Esophagus muscularis mucosa (tissue), 4 donors: ENCODE data around the gene ANXA1. TPM values are rescaled to one million over a fixed set of nuclear protein-coding genes. Genes with fewer than 3 reads are reported as not detected.

ENCODE experiments used
- DNase-seq: peaks from one replicate; pipeline ENCODE4 v3.0.0-alpha.2; 2017; ENCODE audit errors: extremely low spot score
- H3K27ac ChIP-seq, 4 donors: fragments of 200-600 bp; sonication (generic); replicated peaks in 1 of 4; 1 replicate in 3 of 4; 2 replicates in 1 of 4; pipeline ENCODE4 v1.5.1; 2016 to 2019; ENCODE audit warnings: mild to moderate bottlenecking in 1 of 4
- H3K27me3 ChIP-seq, 4 donors: fragments of 200-600 bp; sonication (generic); one replicate each; pipeline versions ENCODE4 v1.5.1 to v1.6.0; 2016 to 2019
- H3K36me3 ChIP-seq, 4 donors: fragments of 200-600 bp; sonication (generic); one replicate each; pipeline ENCODE4 v1.5.1; 2016 to 2019
- H3K4me1 ChIP-seq, 4 donors: fragments of 200-600 bp; sonication (generic); one replicate each; pipeline ENCODE4 v1.5.1; 2016 to 2019
- H3K4me3 ChIP-seq, 4 donors: fragments of 200-600 bp; sonication (generic); 1 replicate in 2 of 4; 2 replicates in 2 of 4; pipeline ENCODE4 v1.5.1; 2016 to 2019; ENCODE audit warnings: mild to moderate bottlenecking in 4 of 4, moderate library complexity in 1 of 4
- H3K9me3 ChIP-seq, 4 donors: fragments of 200-600 bp; sonication (generic); 1 replicate in 3 of 4; 2 replicates in 1 of 4; pipeline ENCODE4 v1.5.1; 2016 to 2019
- EP300 ChIP-seq: sonication (generic); formaldehyde crosslinking; IDR thresholded peaks from one replicate; pipeline ENCODE4 v1.6.1; 2017; ENCODE audit warnings: antibody characterized with exemption
- POLR2A ChIP-seq: fragments of 450-650 bp; IDR thresholded peaks from one replicate; pipeline ENCODE4 v1.6.1; 2017; ENCODE audit warnings: antibody characterized with exemption, moderate library complexity, mild to moderate bottlenecking, low read depth
- POLR2AphosphoS5 ChIP-seq, 2 donors: sonication (generic); formaldehyde crosslinking; IDR thresholded peaks; one replicate each; pipeline ENCODE4 v1.6.1; 2017; ENCODE audit warnings: antibody characterized with exemption in 2 of 2
- WGBS: methylation state at CpG from one replicate; pipeline ENCODE4 v1.1.5; 2018; 5-methylcytosine and 5-hydroxymethylcytosine counted together
- intact Hi-C: fragments of 100-400 bp; cut with DNase I; formaldehyde crosslinking; loops from one replicate; pipeline ENCODE4 v1.15.1; 2023
- total RNA-seq, 4 donors: library from RNA; depleted of rRNA; stranded (reverse); fragments of >200 nt; gene quantifications; one replicate each; pipeline versions ENCODE4 v1.1.0 to v1.2.1, GENCODE V29; 2016
- TF ChIP-seq, protein P1 (sequence below), 3 experiments: fragments of 200-600 bp in 2 of 3; fragments of 450-650 bp in 1 of 3; sonication (generic) in 2 of 3; IDR thresholded peaks; one replicate each; pipeline ENCODE4 v1.5.1; 2017 to 2019; ENCODE audit warnings: antibody characterized with exemption in 3 of 3, mild to moderate bottlenecking in 2 of 3, moderate library complexity in 1 of 3

ANXA1 gene
- total RNA-seq, 4 donors from 2014 or later, result 226 to 262 (median 231) TPM

DNA sequence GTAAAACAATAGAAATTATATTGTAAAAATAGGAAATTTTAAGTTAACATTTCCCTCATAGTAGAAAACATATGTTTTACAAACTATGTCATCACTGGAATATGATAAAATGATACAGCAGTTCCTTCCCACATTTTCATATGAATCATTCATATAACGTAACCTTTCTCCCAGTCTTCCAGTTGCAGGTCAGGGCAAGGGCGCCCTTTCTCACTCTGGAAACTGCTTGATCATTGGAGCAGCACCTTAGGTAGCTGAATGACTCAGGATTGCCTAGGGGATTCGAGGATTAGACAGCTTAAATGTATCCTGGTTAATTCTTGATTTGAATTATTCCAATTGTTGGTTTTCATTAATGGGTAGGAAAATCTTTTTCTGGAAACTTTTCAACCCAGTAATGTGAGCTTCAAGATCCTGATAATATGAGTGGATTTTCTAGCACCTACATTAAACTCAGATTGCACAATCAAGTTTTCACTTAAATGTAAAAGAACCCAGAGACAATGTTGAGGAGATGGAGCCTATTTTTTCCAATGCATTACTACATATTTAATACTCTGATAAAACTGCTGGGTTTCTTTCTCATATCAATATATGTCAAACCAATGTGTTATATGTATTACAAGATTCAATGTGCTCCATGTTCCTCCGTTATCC lies 32.6 kb upstream of the ANXA1 start:
- Histone ChIP-seq H3K27me3 (no peaks in the 10 kb centered on the region), H3K9me3 (no peaks in the 10 kb centered on the region), H3K27ac (no peak overlapping the region), H3K36me3 (no peaks in the 10 kb centered on the region), H3K4me1 (peaks cover 0 to 6% (median 3%) of the 10 kb centered on the region in 4 donors), H3K4me3 (no peak overlapping the region)
- TF ChIP-seq POLR2AphosphoS5 (IDR thresholded peaks at IDR 0.05) (no peak), POLR2A (no peak), EP300 (no peak)
- TF ChIP-seq, protein P1, sequence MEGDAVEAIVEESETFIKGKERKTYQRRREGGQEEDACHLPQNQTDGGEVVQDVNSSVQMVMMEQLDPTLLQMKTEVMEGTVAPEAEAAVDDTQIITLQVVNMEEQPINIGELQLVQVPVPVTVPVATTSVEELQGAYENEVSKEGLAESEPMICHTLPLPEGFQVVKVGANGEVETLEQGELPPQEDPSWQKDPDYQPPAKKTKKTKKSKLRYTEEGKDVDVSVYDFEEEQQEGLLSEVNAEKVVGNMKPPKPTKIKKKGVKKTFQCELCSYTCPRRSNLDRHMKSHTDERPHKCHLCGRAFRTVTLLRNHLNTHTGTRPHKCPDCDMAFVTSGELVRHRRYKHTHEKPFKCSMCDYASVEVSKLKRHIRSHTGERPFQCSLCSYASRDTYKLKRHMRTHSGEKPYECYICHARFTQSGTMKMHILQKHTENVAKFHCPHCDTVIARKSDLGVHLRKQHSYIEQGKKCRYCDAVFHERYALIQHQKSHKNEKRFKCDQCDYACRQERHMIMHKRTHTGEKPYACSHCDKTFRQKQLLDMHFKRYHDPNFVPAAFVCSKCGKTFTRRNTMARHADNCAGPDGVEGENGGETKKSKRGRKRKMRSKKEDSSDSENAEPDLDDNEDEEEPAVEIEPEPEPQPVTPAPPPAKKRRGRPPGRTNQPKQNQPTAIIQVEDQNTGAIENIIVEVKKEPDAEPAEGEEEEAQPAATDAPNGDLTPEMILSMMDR (IDR thresholded peaks at IDR 0.05), result no peak
- DNase-seq, result no peak
- intact Hi-C loops, result no loop called here
- WGBS, result 84% methylated on average over 4 of the region's 4 CpGs

DNA sequence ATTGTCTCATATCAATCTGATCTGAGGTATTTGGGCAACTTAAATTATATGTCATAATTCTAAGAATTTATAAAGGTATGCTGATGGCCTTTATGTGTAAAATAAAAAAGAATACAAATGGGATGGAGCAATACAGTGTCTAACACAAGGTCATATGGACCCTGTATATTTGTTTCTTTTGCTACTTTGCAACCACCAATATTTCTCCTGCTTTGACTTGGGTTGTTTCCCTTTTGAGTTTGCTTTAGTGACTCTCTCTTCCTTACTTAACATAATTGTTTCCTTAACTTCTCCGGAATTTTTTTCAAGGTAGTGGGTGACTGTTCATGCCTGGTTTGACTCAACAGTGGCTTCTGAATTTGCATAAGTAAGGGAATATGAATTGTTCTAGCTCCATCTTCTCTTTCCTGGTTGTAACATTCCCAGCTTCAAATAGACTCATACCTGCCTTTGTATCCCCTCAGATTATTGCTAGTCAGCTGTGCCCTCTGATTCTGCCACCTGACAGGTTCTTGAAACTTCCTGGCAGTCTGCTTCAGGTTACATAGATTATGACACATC lies 30.2 kb upstream of the ANXA1 start:
- WGBS, result 93% methylated on average over 1 of the region's 1 CpG
- H3K27ac ChIP-seq, result no peak overlapping the region
- H3K4me3 ChIP-seq, result no peak overlapping the region
- DNase-seq, result no peak
- intact Hi-C loops, result no loop called here
- H3K36me3 ChIP-seq, result no peaks in the 10 kb centered on the region
- H3K9me3 ChIP-seq, result no peaks in the 10 kb centered on the region
- TF ChIP-seq POLR2A (no peak), EP300 (no peak), POLR2AphosphoS5 (IDR thresholded peaks at IDR 0.05) (no peak)
- TF ChIP-seq, protein P1 (IDR thresholded peaks at IDR 0.05), result no peak
- H3K27me3 ChIP-seq, result no peaks in the 10 kb centered on the region
- no peaks in the 10 kb centered on the region for H3K4me1 ChIP-seq

DNA sequence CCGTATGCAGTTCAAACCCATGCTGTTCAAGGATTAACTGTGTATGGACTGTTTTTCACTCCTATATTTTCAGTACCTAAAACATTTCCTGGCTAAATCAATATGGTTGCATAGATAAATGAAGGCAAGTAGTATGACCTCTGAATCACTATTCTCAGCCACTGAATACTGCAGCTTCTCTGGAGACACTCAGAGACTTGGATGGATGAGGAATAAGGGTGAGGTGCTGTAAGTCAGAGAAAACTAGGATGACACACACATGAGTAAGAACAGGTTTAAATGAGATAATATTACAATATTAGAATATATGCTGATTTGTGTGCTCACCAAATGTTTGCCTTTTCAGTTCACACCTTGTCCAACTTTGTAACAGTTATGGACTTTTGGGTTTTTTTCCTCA lies 26.0 kb upstream of the ANXA1 start:
- intact Hi-C loops, result no loop called here
- no peaks in the 10 kb centered on the region for H3K27me3 ChIP-seq
- no peaks in the 10 kb centered on the region for H3K36me3 ChIP-seq
- 89% methylated on average over 1 of the region's 1 CpG for WGBS
- no peak overlapping the region for H3K4me3 ChIP-seq
- no peak overlapping the region for H3K27ac ChIP-seq
- TF ChIP-seq, protein P1 (IDR thresholded peaks at IDR 0.05), result no peak
- TF ChIP-seq EP300 (no peak), POLR2AphosphoS5 (IDR thresholded peaks at IDR 0.05) (no peak), POLR2A (no peak)
- H3K9me3 ChIP-seq, result no peaks in the 10 kb centered on the region
- no peaks in the 10 kb centered on the region for H3K4me1 ChIP-seq
- no peak for DNase-seq

DNA sequence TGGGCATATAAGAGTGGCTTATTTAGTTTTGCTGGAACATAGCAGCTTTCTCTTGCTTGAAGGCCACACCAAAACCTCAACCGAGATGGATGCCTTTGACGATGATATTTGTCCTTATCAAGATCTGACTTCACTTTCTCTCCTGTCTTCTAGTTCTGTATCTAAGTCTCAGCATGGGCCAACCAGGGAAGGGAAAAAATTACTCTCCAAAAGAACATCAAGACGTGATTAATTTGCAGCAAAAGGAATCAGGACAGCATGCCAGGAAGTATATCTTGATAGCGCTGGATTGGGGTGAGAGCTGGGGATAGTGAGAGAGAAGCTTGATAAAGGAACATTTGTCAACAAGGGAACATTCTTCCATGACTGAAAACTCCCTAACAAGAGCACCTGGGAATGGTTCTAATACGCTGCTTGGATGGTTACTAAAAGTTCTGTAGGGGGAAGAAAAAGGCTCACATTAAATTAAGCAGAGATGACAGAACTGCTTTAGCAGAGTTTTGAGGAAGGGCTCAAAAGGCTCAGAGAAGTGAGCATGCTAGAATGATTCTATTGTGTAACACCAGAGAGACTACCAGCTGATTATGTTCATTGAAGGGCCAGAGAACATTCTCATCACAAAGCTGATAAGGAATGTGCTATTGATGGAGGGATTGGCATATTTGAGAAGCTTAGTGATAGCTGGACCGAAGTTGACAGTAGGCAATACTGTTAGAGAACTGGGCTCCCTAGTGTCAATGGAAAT lies 21.6 kb upstream of the ANXA1 start:
- no peak overlapping the region for H3K4me3 ChIP-seq
- intact Hi-C loops, result no loop called here
- H3K27me3 ChIP-seq, result no peaks in the 10 kb centered on the region
- no peak for DNase-seq
- no peak for TF ChIP-seq POLR2AphosphoS5 (IDR thresholded peaks at IDR 0.05)
- TF ChIP-seq, protein P1 (IDR thresholded peaks at IDR 0.05), result no peak
- no peak for TF ChIP-seq POLR2A
- TF ChIP-seq EP300, result no peak
- 88% methylated on average over 6 of the region's 6 CpGs for WGBS
- no peaks in the 10 kb centered on the region for H3K36me3 ChIP-seq
- peaks cover 0 to 22% (median 17%) of the 10 kb centered on the region in 4 donors for H3K4me1 ChIP-seq
- H3K9me3 ChIP-seq, result no peaks in the 10 kb centered on the region
- H3K27ac ChIP-seq, result no peak overlapping the region
